LNCAP (cell line): Measurements from ENCODE around the gene RFPL1.

Experiments
- CTCF ChIP-seq: fragments of 450-650 bp; IDR thresholded peaks from 2 replicates; pipeline ENCODE4 v1.5.1; 2017; ENCODE audit warnings: mild to moderate bottlenecking

The RFPL1 gene

GRCh38 chr22:29397791-29398190 is 40.6 kb upstream of the RFPL1 start:
- TF ChIP-seq CTCF = no peak

DNA sequence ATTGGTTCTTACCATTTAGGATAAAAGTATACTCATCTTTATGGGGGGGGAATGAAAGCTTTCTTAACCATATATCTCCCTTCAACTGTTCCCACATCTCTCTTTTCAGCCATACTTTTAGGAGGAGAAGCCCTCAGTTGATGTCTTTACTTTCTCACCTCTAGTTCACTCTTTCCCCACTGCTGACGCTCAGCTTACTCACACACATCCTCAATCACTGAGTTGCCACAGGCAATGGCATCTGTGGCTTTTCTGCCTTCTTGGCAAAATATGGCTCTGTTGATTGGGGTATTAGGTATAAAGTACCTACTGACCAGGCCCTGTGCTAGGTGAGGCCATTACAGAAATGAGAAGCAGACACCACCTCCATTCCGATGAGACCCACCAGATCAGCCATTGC is 37.8 kb upstream of the RFPL1 start:
- TF ChIP-seq CTCF = no peak

DNA sequence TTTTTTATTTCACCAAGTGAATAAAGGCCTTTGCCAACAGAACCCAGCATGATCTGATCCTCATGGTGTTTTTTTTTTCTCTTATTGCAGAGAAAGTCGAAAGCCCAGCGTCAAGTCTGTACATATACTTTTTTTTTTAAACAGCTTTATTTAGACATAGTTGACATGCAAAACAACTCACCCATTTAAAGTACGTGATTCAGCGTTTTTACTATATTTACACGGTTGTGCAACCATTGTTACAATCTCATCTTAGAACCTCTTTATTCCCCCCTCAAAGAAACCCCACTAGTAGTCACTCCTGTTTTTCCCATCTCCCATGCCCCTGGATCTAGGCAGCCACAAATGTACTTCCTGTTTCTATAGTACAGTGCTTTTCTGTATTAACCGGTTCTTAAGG is 29.4 kb upstream of the RFPL1 start:
- TF ChIP-seq CTCF = no peak

GRCh38 chr22:29412772-29413171 is 25.6 kb upstream of the RFPL1 start:
- peak; percentile 58; the same call in 1 of the 2 replicates for TF ChIP-seq CTCF

- TF ChIP-seq CTCF = no peak
Measured at GRCh38 chr22:29426476-29426875, 11.9 kb upstream of the RFPL1 start.

GRCh38 chr22:29427176-29427760 is 11.1 kb upstream of the RFPL1 start:
- no peak for TF ChIP-seq CTCF

DNA sequence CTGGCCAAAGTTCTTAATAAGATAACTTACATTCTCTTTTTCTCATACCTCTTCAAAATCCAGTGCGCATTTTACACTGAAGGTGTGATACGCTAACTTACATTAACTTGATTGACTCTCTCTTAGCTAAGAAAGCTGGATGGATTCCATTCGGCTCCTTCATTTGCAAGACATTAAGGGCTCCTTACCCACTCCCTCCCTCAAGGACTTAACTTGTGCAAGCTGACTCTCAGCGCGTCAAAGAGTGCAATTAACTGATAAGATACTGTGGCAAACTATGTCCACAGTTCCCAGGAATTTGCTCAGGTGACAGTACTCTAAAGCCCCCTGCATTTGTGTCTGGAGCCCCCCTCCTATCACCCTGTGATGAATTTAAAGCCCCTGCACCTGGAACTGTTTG is 6.4 kb upstream of the RFPL1 start:
- no peak for TF ChIP-seq CTCF

DNA sequence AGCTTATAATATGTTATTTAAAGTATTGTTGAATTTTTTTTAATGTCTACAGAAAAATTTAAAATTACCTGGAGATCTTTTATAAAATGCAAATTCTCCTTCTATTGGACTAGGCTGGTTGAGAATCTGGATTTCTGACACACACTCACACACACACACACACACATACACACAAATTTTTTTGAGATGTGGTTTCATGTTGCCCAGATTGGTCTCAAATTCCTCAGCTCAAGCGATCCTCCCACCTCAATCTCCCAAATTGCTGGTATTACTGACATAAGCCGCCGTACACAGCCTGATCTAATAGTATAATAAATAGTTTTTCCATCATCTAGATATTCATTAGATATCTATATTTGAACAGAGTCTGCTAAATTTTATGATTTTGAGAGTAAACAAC is 4.5 kb upstream of the RFPL1 start:
- no peak for TF ChIP-seq CTCF
